HK-2 (cell line): Measurements from ENCODE around the gene GSTM2.
"Not testable (repeated sequence)": the region's sequence is repeated elsewhere in the genome, so short reads cannot be mapped to it uniquely, and the experiment has no call there.

Experiments used
- DNase-seq: peaks from one replicate; pipeline ENCODE4 v3.0.0-alpha.2; 2018; ENCODE audit not compliant: unreplicated experiment

The GSTM2 gene

GRCh38 chr1:109677459-109677858, 9.6 kb downstream of the GSTM2 start:
- DNase-seq, result no peak

GRCh38 chr1:109678637-109679036, 10.8 kb downstream of the GSTM2 start:
- DNase-seq, result not testable (repeated sequence)

- not testable (repeated sequence) for DNase-seq
Measured at GRCh38 chr1:109684777-109685176, 16.9 kb downstream of the GSTM2 start.

- DNase-seq, result not testable (repeated sequence)
Measured at GRCh38 chr1:109685399-109685798, 17.5 kb downstream of the GSTM2 start.

GRCh38 chr1:109685890-109686289, 18.0 kb downstream of the GSTM2 start:
- not testable (repeated sequence) for DNase-seq

- not testable (repeated sequence) for DNase-seq
Measured at GRCh38 chr1:109687109-109687508, 19.3 kb downstream of the GSTM2 start.

- DNase-seq, result no peak
Measured at GRCh38 chr1:109687641-109688499, 20.0 kb downstream of the GSTM2 start, which contains the start of gene GSTM1. Gene GSTM1 (plus strand): TSS chr1:109687817. CDS start chr1:109687874, 57 bp downstream.

GRCh38 chr1:109689844-109690405, 22.1 kb downstream of the GSTM2 start:
- no peak for DNase-seq

GRCh38 chr1:109691759-109692158, 23.9 kb downstream of the GSTM2 start:
- DNase-seq, result no peak

- not testable (repeated sequence) for DNase-seq
Measured at GRCh38 chr1:109694400-109694799, 26.5 kb downstream of the GSTM2 start.

- DNase-seq, result not testable (repeated sequence)
Measured at GRCh38 chr1:109695138-109695537, 27.3 kb downstream of the GSTM2 start.

- DNase-seq, result no peak
Measured at GRCh38 chr1:109697066-109697465, 29.2 kb downstream of the GSTM2 start.

- not testable (repeated sequence) for DNase-seq
Measured at GRCh38 chr1:109697861-109698260, 30.0 kb downstream of the GSTM2 start.

GRCh38 chr1:109702940-109703339, 35.1 kb downstream of the GSTM2 start:
- DNase-seq, result not testable (repeated sequence)

GRCh38 chr1:109704173-109704572, 36.3 kb downstream of the GSTM2 start:
- no peak for DNase-seq

- no peak for DNase-seq
Measured at GRCh38 chr1:109705411-109705810, 37.6 kb downstream of the GSTM2 start.

- DNase-seq, result not testable (repeated sequence)
Measured at GRCh38 chr1:109708949-109709348, 41.1 kb downstream of the GSTM2 start.

GRCh38 chr1:109709822-109710221, 42.0 kb downstream of the GSTM2 start:
- DNase-seq, result not testable (repeated sequence)

GRCh38 chr1:109711593-109712320, 43.9 kb downstream of the GSTM2 start, which contains the start of gene GSTM5:
Gene GSTM5 (plus strand): TSS chr1:109712251. CDS start chr1:109712313, 62 bp downstream.
- not testable (repeated sequence) for DNase-seq

GRCh38 chr1:109712321-109712864, 44.5 kb downstream of the GSTM2 start:
- no peak for DNase-seq

GRCh38 chr1:109713636-109714035, 45.8 kb downstream of the GSTM2 start:
- DNase-seq, result no peak
